NCI-H82 treated with DMSO at 0.1 percent for 48 hours (cell line): Measurements from ENCODE around the gene PLA2G2A.
"Not testable (repeated sequence)": the region's sequence is repeated elsewhere in the genome, so short reads cannot be mapped to it uniquely, and the experiment has no call there.

Experiments
- DNase-seq: peaks from one replicate; lab custom pipeline; 2025; ENCODE audit not compliant: unreplicated experiment; lab: John Stamatoyannopoulos, UW

Gene PLA2G2A

GRCh38 chr1:19934336-19934735, 45.1 kb downstream of the PLA2G2A start:
- DNase-seq = no peak

GRCh38 chr1:19932866-19933265, 46.6 kb downstream of the PLA2G2A start:
- no peak for DNase-seq

- not testable (repeated sequence) for DNase-seq
Observed at GRCh38 chr1:19927130-19927421, 52.3 kb downstream of the PLA2G2A start.

DNA sequence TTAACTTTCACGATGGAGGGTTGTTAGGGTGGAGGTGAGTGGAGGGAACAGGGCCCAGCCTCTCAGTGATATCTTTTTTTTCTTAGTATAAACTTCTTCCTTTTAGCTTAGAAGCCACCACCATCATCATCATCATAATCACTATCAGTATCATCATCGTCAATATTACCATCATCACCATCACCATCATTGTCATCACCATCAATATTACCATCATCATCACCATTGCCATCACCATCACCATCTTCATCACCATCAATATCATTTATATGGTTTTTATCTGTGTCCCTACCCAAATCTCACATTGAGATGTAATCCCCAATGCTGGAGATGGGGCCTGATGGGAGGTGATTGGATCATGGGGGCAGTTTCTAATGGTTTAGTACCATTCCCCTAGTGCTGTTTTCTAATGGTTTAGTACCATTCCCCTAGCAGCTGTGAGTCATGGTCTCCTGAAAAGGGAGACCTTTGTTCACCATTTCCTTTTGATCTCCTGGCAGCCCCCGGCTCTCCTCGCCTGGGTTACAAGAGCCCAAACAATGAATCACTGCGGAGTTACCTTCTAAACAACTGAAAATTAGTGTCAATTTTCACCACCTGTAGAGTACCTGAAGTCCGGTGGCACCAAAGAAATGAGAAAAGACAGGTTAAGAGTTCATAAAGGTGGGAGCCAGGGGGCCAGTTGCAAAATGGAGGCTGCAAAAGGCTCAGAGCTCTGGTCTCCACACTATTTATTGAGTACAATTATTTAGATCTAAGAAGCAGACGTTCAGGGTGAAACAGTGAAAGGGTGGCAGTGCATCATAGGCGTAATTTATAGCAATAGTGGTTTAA, 52.9 kb downstream of the PLA2G2A start:
- DNase-seq = no peak
